HCT116 (cell line): Measurements from ENCODE around the gene CSTA. TPM values are rescaled to one million over a fixed set of nuclear protein-coding genes. Genes with fewer than 3 reads are reported as not detected.

Experiments used
- ATAC-seq: fragments of 200-7000 bp; cut with Tn5 transposase; 2 replicates; pipeline ENCODE4 v1.9.1; 2020; ENCODE audit warnings: mild to moderate bottlenecking, moderate library complexity
- BruUV-seq: library from RNA; stranded (reverse); fragments of 400-500 nt; replicated peaks from 2 replicates; lab custom pipeline; 2021; lab: Mats Ljungman, UMichigan
- CTCF ChIA-PET: fragments of 300-600 bp; sonication (Branson Sonifier 250); formaldehyde crosslinking; loops from one replicate; lab custom pipeline; 2021; ENCODE audit warnings: antibody characterized with exemption; lab: Charles Lee
- POLR2A ChIA-PET: fragments of 300-600, 350-600 bp; sonication (Branson Sonifier 250); formaldehyde crosslinking; loops from one replicate; lab custom pipeline; 2021; ENCODE audit warnings: antibody characterized with exemption; lab: Charles Lee
- RAD21 ChIA-PET, 2 experiments: fragments of 300-600 bp; sonication (Branson Sonifier 250); formaldehyde crosslinking; loops; one replicate each; lab custom pipeline; 2023; ENCODE audit warnings: low total read pairs in 2 of 2; ENCODE audit not compliant: uncharacterized antibody in 2 of 2, unreplicated experiment in 2 of 2, low non-redundant PET in 1 of 2; lab: Charles Lee
- DNase-seq: peaks from one replicate; pipeline ENCODE4 v3.0.0-alpha.2; 2010; ENCODE audit warnings: low read depth, low spot score
- H2AFZ ChIP-seq: fragments of 200-600 bp; shearing (Covaris generic), sonication (generic); 2 replicates; pipeline ENCODE4 v1.6.1; 2017; ENCODE audit warnings: low read depth, mixed run types, mixed read lengths, antibody characterized with exemption, low read length; ENCODE audit not compliant: poor library complexity, severe bottlenecking
- H3K27ac ChIP-seq: 2 replicates; pipeline ENCODE4 v1.5.1; 2012; ENCODE audit warnings: low read depth, low read length
- H3K27me3 ChIP-seq: fragments of 200-600 bp; sonication (generic); 2 replicates; pipeline ENCODE4 v1.6.1; 2016; ENCODE audit warnings: mixed run types, low read length, mixed read lengths; ENCODE audit not compliant: insufficient read depth
- H3K36me3 ChIP-seq, 2 experiments: fragments of 200-500 bp in 1 of 2; fragments of 200-600 bp in 1 of 2; sonication (Bioruptor generic) in 1 of 2; sonication (generic) in 1 of 2; 2 replicates each; pipeline versions ENCODE4 v1.5.1 to v1.6.1; 2014 to 2016; ENCODE audit warnings: low read length in 2 of 2, inconsistent platforms in 1 of 2, mixed read lengths in 1 of 2, mixed run types in 1 of 2; ENCODE audit not compliant: insufficient read depth in 2 of 2, control insufficient read depth in 1 of 2
- H3K4me1 ChIP-seq, 2 experiments: fragments of 200-600 bp in 1 of 2; sonication (generic) in 1 of 2; 2 replicates each; pipeline versions ENCODE4 v1.5.1 to v1.6.1; 2012 to 2017; ENCODE audit warnings: low read length in 2 of 2, inconsistent platforms in 1 of 2, mild to moderate bottlenecking in 1 of 2, mixed read lengths in 1 of 2, mixed run types in 1 of 2, moderate library complexity in 1 of 2; ENCODE audit not compliant: insufficient read depth in 2 of 2, control insufficient read depth in 1 of 2
- H3K4me2 ChIP-seq: fragments of 200-600 bp; sonication (generic); 2 replicates; pipeline ENCODE4 v1.6.1; 2017; ENCODE audit warnings: mixed run types, low read length, mixed read lengths
- H3K4me3 ChIP-seq, 2 experiments: fragments of 200-600 bp in 1 of 2; sonication (generic) in 1 of 2; replicated peaks in 1 of 2; 2 replicates each; pipeline ENCODE4 v1.5.1; 2011 to 2016; ENCODE audit warnings: low read length in 2 of 2, control low read depth in 1 of 2, low read depth in 1 of 2, mild to moderate bottlenecking in 1 of 2, mixed read lengths in 1 of 2, mixed run types in 1 of 2
- H3K79me2 ChIP-seq: fragments of 200-600 bp; sonication (generic); 2 replicates; pipeline ENCODE4 v1.6.1; 2017; ENCODE audit warnings: mild to moderate bottlenecking, mixed run types, low read length, moderate library complexity, mixed read lengths; ENCODE audit not compliant: insufficient read depth
- H3K9ac ChIP-seq: fragments of 200-600 bp; sonication (generic); 2 replicates; pipeline ENCODE4 v1.6.1; 2016; ENCODE audit warnings: low read length, mixed read lengths
- H3K9me2 ChIP-seq: fragments of 200-600 bp; sonication (generic), shearing (Covaris generic); 2 replicates; pipeline ENCODE4 v1.6.1; 2017; ENCODE audit warnings: mixed run types, mild to moderate bottlenecking, moderate library complexity; ENCODE audit not compliant: insufficient read depth
- H3K9me3 ChIP-seq, 2 experiments: fragments of 200-500 bp in 1 of 2; fragments of 200-600 bp in 1 of 2; sonication (Bioruptor generic) in 1 of 2; sonication (generic) in 1 of 2; 2 replicates each; pipeline ENCODE4 v1.6.1; 2014 to 2017; ENCODE audit warnings: low read length in 2 of 2, mixed read lengths in 2 of 2, inconsistent platforms in 1 of 2, low read depth in 1 of 2, mild to moderate bottlenecking in 1 of 2, mixed run types in 1 of 2, moderate library complexity in 1 of 2; ENCODE audit not compliant: control insufficient read depth in 1 of 2, insufficient read depth in 1 of 2
- H4K20me1 ChIP-seq: fragments of 200-600 bp; sonication (generic), shearing (Covaris generic); 2 replicates; pipeline ENCODE4 v1.6.1; 2017; ENCODE audit warnings: mixed run types, mild to moderate bottlenecking, moderate library complexity; ENCODE audit not compliant: insufficient read depth
- CBX3 ChIP-seq: IDR thresholded peaks from 2 replicates; pipeline ENCODE4 v1.6.1; 2012; ENCODE audit warnings: low read depth
- CEBPB ChIP-seq: IDR thresholded peaks from 2 replicates; pipeline ENCODE4 v1.6.1; 2012; ENCODE audit warnings: low read depth
- ELF1 ChIP-seq: IDR thresholded peaks from 2 replicates; pipeline ENCODE4 v1.6.1; 2012; ENCODE audit warnings: low read depth, borderline replicate concordance
- EZH2 ChIP-seq: fragments of 200-600 bp; sonication (generic); IDR thresholded peaks from 2 replicates; pipeline ENCODE4 v1.6.1; 2017; ENCODE audit warnings: antibody characterized with exemption, mixed run types
- EZH2phosphoT487 ChIP-seq: fragments of 200-600 bp; IDR thresholded peaks from 2 replicates; pipeline ENCODE4 v1.6.1; 2018; ENCODE audit warnings: antibody characterized with exemption, borderline replicate concordance
- FOSL1 ChIP-seq: IDR thresholded peaks from 2 replicates; pipeline ENCODE4 v1.6.1; 2012; ENCODE audit warnings: low read depth
- POLR2A ChIP-seq: IDR thresholded peaks from 2 replicates; pipeline ENCODE4 v1.7.0; 2011; ENCODE audit warnings: borderline replicate concordance; ENCODE audit not compliant: insufficient read depth, insufficient read length; ENCODE audit errors: extremely low read depth
- POLR2AphosphoS5 ChIP-seq: IDR thresholded peaks from 2 replicates; pipeline ENCODE4 v1.6.1; 2011; ENCODE audit warnings: mild to moderate bottlenecking, low read depth, low read length, moderate library complexity
- REST ChIP-seq: IDR thresholded peaks from 2 replicates; pipeline ENCODE4 v1.6.1; 2012; ENCODE audit warnings: low read depth
- SIN3A ChIP-seq: IDR thresholded peaks from 2 replicates; pipeline ENCODE4 v1.6.1; 2012; ENCODE audit warnings: low read depth
- SP1 ChIP-seq: IDR thresholded peaks from 2 replicates; pipeline ENCODE4 v1.6.1; 2012; ENCODE audit warnings: low read depth
- TCF7L2 ChIP-seq: IDR thresholded peaks from 2 replicates; pipeline ENCODE4 v1.7.0; 2011; ENCODE audit warnings: borderline replicate concordance, inconsistent platforms; ENCODE audit not compliant: insufficient read depth, insufficient read length; ENCODE audit errors: extremely low read depth
- YY1 ChIP-seq: IDR thresholded peaks from 2 replicates; pipeline ENCODE4 v1.6.1; 2011; ENCODE audit warnings: low read length, low read depth, moderate library complexity, mild to moderate bottlenecking; ENCODE audit not compliant: insufficient replicate concordance; ENCODE audit errors: extremely low read depth
- ZBTB33 ChIP-seq: IDR thresholded peaks from 2 replicates; pipeline ENCODE4 v1.6.1; 2011; ENCODE audit warnings: mild to moderate bottlenecking, low read length, moderate library complexity; ENCODE audit not compliant: insufficient replicate concordance; ENCODE audit errors: extremely low read depth
- ZFX ChIP-seq: fragments of 450-650 bp; IDR thresholded peaks from 2 replicates; pipeline ENCODE4 v1.6.1; 2017
- intact Hi-C: fragments of 100-400 bp; cut with micrococcal nuclease; formaldehyde crosslinking; loops from 2 replicates; pipeline ENCODE4 v1.10.0; 2022
- total RNA-seq: library from RNA; stranded (reverse); gene quantifications from one replicate; pipeline ENCODE4 v1.2.1, GENCODE V29; 2021; ENCODE audit not compliant: unreplicated experiment
- TF ChIP-seq, protein P1 (sequence below), 3 experiments: fragments of 200-600 bp in 1 of 3; sonication (generic) in 1 of 3; IDR thresholded peaks in 2 of 3; conservative IDR thresholded peaks in 1 of 3; 2 replicates each; pipeline ENCODE4 v1.5.1; 2012 to 2017; ENCODE audit warnings: low read depth in 2 of 3, low read length in 2 of 3, antibody characterized with exemption in 1 of 3, borderline replicate concordance in 1 of 3, control low read depth in 1 of 3, mild to moderate bottlenecking in 1 of 3, mixed read lengths in 1 of 3, mixed run types in 1 of 3, moderate library complexity in 1 of 3; ENCODE audit not compliant: insufficient read depth in 1 of 3
- TF ChIP-seq, protein P2 (sequence below): IDR thresholded peaks from 2 replicates; pipeline ENCODE4 v1.6.1; 2012
- TF ChIP-seq, protein P3 (sequence below): IDR thresholded peaks from 2 replicates; pipeline ENCODE4 v1.6.1; 2012

CSTA gene
- total RNA-seq, 1 experiment from 2014 or later, result 11.0 TPM

DNA sequence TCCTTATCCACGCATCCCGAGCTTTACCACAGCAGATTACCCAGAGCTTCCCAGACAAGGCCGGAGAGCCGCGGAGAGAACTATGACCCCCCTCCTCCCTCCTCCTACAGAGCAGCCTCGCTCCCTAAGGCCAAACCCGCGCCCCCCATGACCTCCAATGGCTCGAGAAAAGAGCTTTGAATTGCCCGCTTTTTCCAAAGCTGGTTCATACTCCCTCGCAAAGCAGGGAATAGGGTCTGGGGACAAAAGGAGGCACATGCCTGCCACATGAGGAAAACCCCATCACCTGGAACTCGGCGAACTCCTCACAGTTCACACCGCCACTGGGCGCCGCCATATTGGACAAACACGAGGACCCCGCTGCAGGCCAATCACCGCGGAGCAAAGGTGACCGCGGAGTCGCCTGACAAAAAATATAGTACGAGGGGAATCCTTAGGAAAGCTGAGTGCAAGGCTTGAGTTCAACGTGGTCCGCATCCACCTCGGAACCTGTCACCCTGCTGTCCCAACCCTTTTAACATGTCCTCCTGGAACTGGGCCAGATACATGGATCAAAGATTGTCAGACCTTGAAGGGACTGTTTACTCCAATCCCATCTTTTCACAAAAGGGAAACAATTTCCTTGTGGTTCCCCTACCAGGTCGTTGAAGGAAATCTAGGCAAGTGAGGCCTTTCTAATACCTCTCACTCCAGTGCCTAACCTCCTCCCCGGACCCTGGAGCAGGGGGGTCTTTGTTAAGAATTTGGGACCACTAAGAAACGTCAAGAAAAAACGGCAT lies 58.0 kb downstream of the CSTA start, which contains the start of gene MIX23:
Gene MIX23 (minus strand): TSS at position 344 of the 779 bp plus-strand sequence. CDS start 7 bp downstream, at position 337.
- Histone ChIP-seq H3K27ac (peak within 1 kb of the TSS; percentile 67), H3K27me3 (no peaks in the 10 kb centered on the region), H3K9ac (peak within 1 kb of the TSS; percentile 81), H3K4me2 (peak within 1 kb of the TSS; percentile 80), H3K79me2 (peaks cover 92% of the 10 kb centered on the region), H3K9me3 (no peaks in the 10 kb centered on the region), H3K4me1 (peaks cover 2 to 14% of the 10 kb centered on the region in 2 experiments; a peak in 3 of 4 replicates), H2AFZ (peak within 1 kb of the TSS; percentile 20), H3K9me2 (no peaks in the 10 kb centered on the region), H3K4me3 (peak within 1 kb of the TSS; percentile 72 to 78), H4K20me1 (no peaks in the 10 kb centered on the region), H3K36me3 (peaks cover 0 to 8% of the 10 kb centered on the region in 2 experiments; a peak in 1 of 4 replicates)
- RAD21 ChIA-PET, result no interaction called here
- DNase-seq, result peak; percentile 77
- intact Hi-C loops, result no loop called here
- ATAC-seq, result peak; percentile 49
- POLR2A ChIA-PET, result interaction anchor here (2.1 to 2.3 kb wide), 3 partner anchors 10 to 296 kb away, joined by 9 to 19 read pairs (median 12); partner anchors contain the start of gene WDR5B
- CTCF ChIA-PET, result interaction anchor here (1.4 to 2.0 kb wide), 2 partner anchors 10 to 282 kb away, joined by 7 to 23 read pairs; no protein-coding TSS in a partner anchor
- no TSS peak for BruUV-seq
- TF ChIP-seq, protein P1, sequence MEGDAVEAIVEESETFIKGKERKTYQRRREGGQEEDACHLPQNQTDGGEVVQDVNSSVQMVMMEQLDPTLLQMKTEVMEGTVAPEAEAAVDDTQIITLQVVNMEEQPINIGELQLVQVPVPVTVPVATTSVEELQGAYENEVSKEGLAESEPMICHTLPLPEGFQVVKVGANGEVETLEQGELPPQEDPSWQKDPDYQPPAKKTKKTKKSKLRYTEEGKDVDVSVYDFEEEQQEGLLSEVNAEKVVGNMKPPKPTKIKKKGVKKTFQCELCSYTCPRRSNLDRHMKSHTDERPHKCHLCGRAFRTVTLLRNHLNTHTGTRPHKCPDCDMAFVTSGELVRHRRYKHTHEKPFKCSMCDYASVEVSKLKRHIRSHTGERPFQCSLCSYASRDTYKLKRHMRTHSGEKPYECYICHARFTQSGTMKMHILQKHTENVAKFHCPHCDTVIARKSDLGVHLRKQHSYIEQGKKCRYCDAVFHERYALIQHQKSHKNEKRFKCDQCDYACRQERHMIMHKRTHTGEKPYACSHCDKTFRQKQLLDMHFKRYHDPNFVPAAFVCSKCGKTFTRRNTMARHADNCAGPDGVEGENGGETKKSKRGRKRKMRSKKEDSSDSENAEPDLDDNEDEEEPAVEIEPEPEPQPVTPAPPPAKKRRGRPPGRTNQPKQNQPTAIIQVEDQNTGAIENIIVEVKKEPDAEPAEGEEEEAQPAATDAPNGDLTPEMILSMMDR (IDR thresholded peaks at IDR 0.05 in 2 of 3, conservative IDR thresholded peaks at IDR 0.05 in 1 of 3; ENCODE audit: borderline replicate concordance in 1 of 3, insufficient read depth in 1 of 3, low read depth in 2 of 3, low read length in 2 of 3), result no peak
- TF ChIP-seq ZBTB33 (peak; percentile 41), TCF7L2 (no peak), POLR2AphosphoS5 (peak; percentile 85), CEBPB (no peak), ELF1 (no peak), CBX3 (0 out of 2 replicates have a peak, but pooled peaks have one; percentile 17), POLR2A (peak; percentile 64), SIN3A (peak; percentile 66), REST (no peak), EZH2phosphoT487 (no peak), SP1 (peak; percentile 43; the same call in 1 of the 2 replicates), ZFX (peak; percentile 56), EZH2 (no peak), FOSL1 (no peak), YY1 (peak; percentile 99)
- TF ChIP-seq, protein P2, sequence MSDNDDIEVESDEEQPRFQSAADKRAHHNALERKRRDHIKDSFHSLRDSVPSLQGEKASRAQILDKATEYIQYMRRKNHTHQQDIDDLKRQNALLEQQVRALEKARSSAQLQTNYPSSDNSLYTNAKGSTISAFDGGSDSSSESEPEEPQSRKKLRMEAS, result peak; percentile 90
- TF ChIP-seq, protein P3, sequence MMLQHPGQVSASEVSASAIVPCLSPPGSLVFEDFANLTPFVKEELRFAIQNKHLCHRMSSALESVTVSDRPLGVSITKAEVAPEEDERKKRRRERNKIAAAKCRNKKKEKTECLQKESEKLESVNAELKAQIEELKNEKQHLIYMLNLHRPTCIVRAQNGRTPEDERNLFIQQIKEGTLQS, result no peak
